ENCODE data around the gene TPK1. TPM values are rescaled to one million over a fixed set of nuclear protein-coding genes. Genes with fewer than 3 reads are reported as not detected.

TPK1 gene
- total RNA-seq, 1 donor from 2014 or later = 0.77 TPM

DNA sequence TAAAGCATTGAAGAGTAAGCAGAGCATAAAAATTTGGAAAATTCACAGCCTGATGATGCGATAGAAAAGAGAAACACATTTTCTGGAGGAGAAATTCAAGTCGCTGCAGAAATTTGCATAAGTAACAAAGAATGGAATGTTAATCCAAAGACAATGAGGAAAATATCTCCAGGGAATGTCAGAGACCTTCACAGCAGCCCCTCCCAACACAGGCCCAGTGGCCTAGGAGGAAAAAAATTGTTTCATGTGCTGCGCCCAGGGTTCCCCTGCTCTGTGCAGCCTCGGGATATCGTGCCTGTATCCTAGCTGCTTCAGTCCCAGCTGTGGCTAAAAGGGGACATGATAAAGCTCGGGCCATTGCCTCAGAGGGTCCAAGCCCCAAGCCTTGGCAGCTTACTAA, 206.8 kb downstream of the TPK1 start:
- peaks cover 2% of the 10 kb centered on the region for H3K27me3 Mint-ChIP-seq (ENCODE audit: unreplicated experiment)
- DNase-seq (ENCODE audit: low spot score) = no peak
- H3K4me3 Mint-ChIP-seq (ENCODE audit: unreplicated experiment) = no peak overlapping the region
- TF ChIP-seq, protein P1, sequence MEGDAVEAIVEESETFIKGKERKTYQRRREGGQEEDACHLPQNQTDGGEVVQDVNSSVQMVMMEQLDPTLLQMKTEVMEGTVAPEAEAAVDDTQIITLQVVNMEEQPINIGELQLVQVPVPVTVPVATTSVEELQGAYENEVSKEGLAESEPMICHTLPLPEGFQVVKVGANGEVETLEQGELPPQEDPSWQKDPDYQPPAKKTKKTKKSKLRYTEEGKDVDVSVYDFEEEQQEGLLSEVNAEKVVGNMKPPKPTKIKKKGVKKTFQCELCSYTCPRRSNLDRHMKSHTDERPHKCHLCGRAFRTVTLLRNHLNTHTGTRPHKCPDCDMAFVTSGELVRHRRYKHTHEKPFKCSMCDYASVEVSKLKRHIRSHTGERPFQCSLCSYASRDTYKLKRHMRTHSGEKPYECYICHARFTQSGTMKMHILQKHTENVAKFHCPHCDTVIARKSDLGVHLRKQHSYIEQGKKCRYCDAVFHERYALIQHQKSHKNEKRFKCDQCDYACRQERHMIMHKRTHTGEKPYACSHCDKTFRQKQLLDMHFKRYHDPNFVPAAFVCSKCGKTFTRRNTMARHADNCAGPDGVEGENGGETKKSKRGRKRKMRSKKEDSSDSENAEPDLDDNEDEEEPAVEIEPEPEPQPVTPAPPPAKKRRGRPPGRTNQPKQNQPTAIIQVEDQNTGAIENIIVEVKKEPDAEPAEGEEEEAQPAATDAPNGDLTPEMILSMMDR (IDR thresholded peaks at IDR 0.05; ENCODE audit: unreplicated experiment) = no peak
- peaks cover 9% of the 10 kb centered on the region for H3K9me3 Mint-ChIP-seq (ENCODE audit: unreplicated experiment)
- peaks cover 3% of the 10 kb centered on the region for H3K36me3 Mint-ChIP-seq (ENCODE audit: low read depth, unreplicated experiment)
- H3K27ac Mint-ChIP-seq (ENCODE audit: unreplicated experiment) = no peak overlapping the region
- no peaks in the 10 kb centered on the region for H3K4me1 Mint-ChIP-seq (ENCODE audit: unreplicated experiment)

DNA sequence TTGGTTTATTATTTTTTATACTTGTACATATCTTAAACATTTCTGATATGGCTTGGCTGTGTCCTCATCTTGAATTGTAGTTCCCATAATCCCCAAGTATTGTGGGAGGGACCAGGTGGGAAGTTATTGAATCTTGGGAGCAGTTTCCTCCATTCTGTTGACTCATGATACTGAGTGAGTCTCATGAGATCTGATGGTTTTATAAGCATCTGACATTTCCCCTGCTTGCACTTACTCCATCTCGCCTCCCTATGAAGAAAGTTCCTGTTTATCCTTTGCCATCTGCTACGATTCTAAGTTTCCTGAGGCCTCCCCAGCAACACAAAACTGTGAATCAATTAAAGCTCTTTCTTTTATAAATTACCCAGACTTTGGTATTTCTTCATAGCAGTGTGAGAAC, 207.7 kb downstream of the TPK1 start:
- TF ChIP-seq, protein P1 (IDR thresholded peaks at IDR 0.05; ENCODE audit: unreplicated experiment) = no peak
- Mint-ChIP-seq H3K27ac (ENCODE audit: unreplicated experiment) (no peak overlapping the region), H3K4me1 (ENCODE audit: unreplicated experiment) (no peaks in the 10 kb centered on the region), H3K4me3 (ENCODE audit: unreplicated experiment) (no peak overlapping the region), H3K27me3 (ENCODE audit: unreplicated experiment) (peaks cover 2% of the 10 kb centered on the region), H3K9me3 (ENCODE audit: unreplicated experiment) (peaks cover 9% of the 10 kb centered on the region), H3K36me3 (ENCODE audit: low read depth, unreplicated experiment) (peaks cover 3% of the 10 kb centered on the region)
- DNase-seq (ENCODE audit: low spot score) = no peak

DNA sequence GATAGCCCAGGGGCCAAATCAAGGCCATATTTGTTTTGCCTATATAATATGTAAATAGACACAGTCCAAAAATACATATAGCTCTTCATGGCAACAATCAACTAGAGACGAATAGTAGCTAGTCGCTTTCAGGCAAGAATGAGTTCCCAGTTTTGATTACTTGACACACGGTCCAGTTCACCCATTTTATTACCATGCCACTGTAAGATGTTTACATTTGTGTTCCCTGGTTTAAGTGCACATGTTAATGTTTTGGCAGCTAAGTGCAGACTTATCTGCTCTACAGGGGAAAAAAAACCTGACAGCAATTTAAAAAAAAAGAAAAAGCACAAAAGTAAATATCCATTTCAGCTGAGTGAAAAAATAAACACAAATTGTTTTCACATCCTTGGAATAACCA, 213.1 kb downstream of the TPK1 start:
- H3K4me3 Mint-ChIP-seq (ENCODE audit: unreplicated experiment) = no peak overlapping the region
- no peaks in the 10 kb centered on the region for H3K36me3 Mint-ChIP-seq (ENCODE audit: low read depth, unreplicated experiment)
- no peak overlapping the region for H3K27ac Mint-ChIP-seq (ENCODE audit: unreplicated experiment)
- DNase-seq (ENCODE audit: low spot score) = no peak
- H3K27me3 Mint-ChIP-seq (ENCODE audit: unreplicated experiment) = no peaks in the 10 kb centered on the region
- H3K9me3 Mint-ChIP-seq (ENCODE audit: unreplicated experiment) = no peaks in the 10 kb centered on the region
- no peaks in the 10 kb centered on the region for H3K4me1 Mint-ChIP-seq (ENCODE audit: unreplicated experiment)
- TF ChIP-seq, protein P1 (IDR thresholded peaks at IDR 0.05; ENCODE audit: unreplicated experiment) = no peak

DNA sequence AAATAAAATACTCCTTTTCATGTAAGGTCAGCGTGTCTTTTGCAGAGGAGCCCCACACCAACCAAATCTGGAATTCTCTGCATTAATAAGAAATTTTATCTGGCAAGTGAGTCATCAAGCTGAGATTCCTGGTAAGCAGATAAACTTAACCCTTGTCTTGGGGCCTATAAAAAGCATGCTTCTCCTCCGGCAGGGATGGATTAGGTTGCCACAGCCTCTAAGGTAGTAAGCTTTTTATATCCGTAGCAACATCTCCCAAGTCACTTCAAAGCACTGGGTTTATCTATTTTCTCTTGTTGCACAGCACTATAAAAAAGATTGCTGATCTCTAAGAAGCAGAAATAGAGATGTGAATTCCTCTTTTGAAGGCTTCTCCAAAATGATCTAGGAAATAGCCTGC, 229.6 kb downstream of the TPK1 start:
- no peaks in the 10 kb centered on the region for H3K36me3 Mint-ChIP-seq (ENCODE audit: low read depth, unreplicated experiment)
- DNase-seq (ENCODE audit: low spot score) = no peak
- no peaks in the 10 kb centered on the region for H3K9me3 Mint-ChIP-seq (ENCODE audit: unreplicated experiment)
- H3K27ac Mint-ChIP-seq (ENCODE audit: unreplicated experiment) = no peak overlapping the region
- TF ChIP-seq, protein P1 (IDR thresholded peaks at IDR 0.05; ENCODE audit: unreplicated experiment) = no peak
- no peaks in the 10 kb centered on the region for H3K4me1 Mint-ChIP-seq (ENCODE audit: unreplicated experiment)
- no peak overlapping the region for H3K4me3 Mint-ChIP-seq (ENCODE audit: unreplicated experiment)
- H3K27me3 Mint-ChIP-seq (ENCODE audit: unreplicated experiment) = no peaks in the 10 kb centered on the region

DNA sequence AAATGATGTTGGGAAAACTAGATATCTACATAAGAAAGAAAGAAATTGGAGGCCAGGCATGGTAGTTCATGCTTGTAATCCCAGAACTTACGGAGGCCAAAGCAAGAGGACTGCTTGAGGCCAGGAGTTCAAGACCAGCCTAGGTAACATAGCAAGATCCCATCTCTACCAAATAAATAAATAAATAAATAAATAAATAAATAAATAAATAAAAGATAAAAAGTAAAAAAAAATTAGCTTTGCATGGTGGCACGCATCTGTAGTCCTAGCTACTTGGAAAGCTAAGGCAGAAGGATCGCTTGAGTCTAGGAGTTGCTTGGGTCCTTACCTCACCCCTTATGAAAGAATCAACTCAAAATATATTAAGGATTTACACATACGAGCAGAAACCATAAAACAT, 238.9 kb downstream of the TPK1 start:
- H3K36me3 Mint-ChIP-seq (ENCODE audit: low read depth, unreplicated experiment) = no peaks in the 10 kb centered on the region
- no peak overlapping the region for H3K4me3 Mint-ChIP-seq (ENCODE audit: unreplicated experiment)
- H3K27ac Mint-ChIP-seq (ENCODE audit: unreplicated experiment) = no peak overlapping the region
- no peaks in the 10 kb centered on the region for H3K9me3 Mint-ChIP-seq (ENCODE audit: unreplicated experiment)
- TF ChIP-seq, protein P1 (IDR thresholded peaks at IDR 0.05; ENCODE audit: unreplicated experiment) = no peak
- H3K4me1 Mint-ChIP-seq (ENCODE audit: unreplicated experiment) = no peaks in the 10 kb centered on the region
- H3K27me3 Mint-ChIP-seq (ENCODE audit: unreplicated experiment) = no peaks in the 10 kb centered on the region
- DNase-seq (ENCODE audit: low spot score) = no peak
